ENCODE data around the gene C6orf132. TPM values are rescaled to one million over a fixed set of nuclear protein-coding genes. Genes with fewer than 3 reads are reported as not detected.
"Not testable (repeated sequence)": the region's sequence is repeated elsewhere in the genome, so short reads cannot be mapped to it uniquely, and the experiment has no call there.

C6orf132 gene
- total RNA-seq, 1 donor from 2014 or later: 4.0 TPM

DNA sequence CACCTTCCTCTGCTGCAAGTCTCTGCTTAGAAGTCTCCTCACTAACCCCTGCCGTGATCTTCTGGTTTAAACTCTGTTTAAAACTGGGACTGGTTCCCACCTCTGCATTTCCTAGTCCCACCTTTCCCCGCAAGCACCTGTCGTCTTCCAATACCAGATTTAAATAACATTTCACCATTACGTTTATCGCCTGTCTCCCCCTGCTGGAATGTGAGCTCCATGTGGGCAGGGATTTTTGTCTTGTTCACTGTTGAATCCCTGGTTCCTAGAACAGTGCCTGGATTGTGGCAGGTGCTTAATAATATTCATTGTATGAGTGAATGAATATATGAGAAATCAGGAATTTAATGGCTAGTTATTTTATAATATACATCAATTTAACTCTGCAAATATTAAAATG lies 33.4 kb upstream of the C6orf132 start:
- DNase-seq (ENCODE audit: extremely low spot score, unreplicated experiment): no peak
- Mint-ChIP-seq H3K4me3 (ENCODE audit: unreplicated experiment) (no peak overlapping the region), H3K27me3 (ENCODE audit: unreplicated experiment) (peaks cover 4% of the 10 kb centered on the region), H3K27ac (ENCODE audit: unreplicated experiment) (no peak overlapping the region), H3K36me3 (ENCODE audit: unreplicated experiment) (no peaks in the 10 kb centered on the region), H3K4me1 (ENCODE audit: unreplicated experiment) (no peaks in the 10 kb centered on the region), H3K9me3 (ENCODE audit: unreplicated experiment) (no peaks in the 10 kb centered on the region)
- TF ChIP-seq, protein P1, sequence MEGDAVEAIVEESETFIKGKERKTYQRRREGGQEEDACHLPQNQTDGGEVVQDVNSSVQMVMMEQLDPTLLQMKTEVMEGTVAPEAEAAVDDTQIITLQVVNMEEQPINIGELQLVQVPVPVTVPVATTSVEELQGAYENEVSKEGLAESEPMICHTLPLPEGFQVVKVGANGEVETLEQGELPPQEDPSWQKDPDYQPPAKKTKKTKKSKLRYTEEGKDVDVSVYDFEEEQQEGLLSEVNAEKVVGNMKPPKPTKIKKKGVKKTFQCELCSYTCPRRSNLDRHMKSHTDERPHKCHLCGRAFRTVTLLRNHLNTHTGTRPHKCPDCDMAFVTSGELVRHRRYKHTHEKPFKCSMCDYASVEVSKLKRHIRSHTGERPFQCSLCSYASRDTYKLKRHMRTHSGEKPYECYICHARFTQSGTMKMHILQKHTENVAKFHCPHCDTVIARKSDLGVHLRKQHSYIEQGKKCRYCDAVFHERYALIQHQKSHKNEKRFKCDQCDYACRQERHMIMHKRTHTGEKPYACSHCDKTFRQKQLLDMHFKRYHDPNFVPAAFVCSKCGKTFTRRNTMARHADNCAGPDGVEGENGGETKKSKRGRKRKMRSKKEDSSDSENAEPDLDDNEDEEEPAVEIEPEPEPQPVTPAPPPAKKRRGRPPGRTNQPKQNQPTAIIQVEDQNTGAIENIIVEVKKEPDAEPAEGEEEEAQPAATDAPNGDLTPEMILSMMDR (IDR thresholded peaks at IDR 0.05): peak; percentile 40

DNA sequence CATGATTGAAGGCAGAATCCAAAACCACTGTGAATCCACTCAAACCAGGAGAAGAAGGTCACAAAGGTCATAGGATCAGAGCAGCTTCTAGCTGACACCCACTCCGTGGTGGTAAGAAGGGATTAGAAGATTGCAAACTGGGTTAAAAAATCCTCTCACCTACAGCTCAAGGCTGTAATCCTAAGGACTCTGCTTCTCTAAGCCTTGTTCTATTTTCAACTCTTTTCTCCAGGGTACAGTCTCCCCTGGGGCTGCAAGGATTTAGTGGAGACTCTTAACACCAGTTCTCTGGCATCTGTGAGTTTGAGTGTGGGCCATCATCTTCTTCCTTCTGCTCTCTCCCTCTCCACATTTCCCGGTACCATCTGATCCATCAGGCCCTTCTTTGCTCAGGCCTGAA lies 30.7 kb upstream of the C6orf132 start, which contains the start of gene GUCA1A:
TSS of gene GUCA1A (plus strand) at position 264 of the 400 bp plus-strand sequence. CDS start 250 bp downstream, outside the sequence.
- peaks cover 3% of the 10 kb centered on the region for H3K27me3 Mint-ChIP-seq (ENCODE audit: unreplicated experiment)
- H3K4me3 Mint-ChIP-seq (ENCODE audit: unreplicated experiment): no peak within 1 kb of the TSS
- DNase-seq (ENCODE audit: extremely low spot score, unreplicated experiment): no peak
- no peaks in the 10 kb centered on the region for H3K9me3 Mint-ChIP-seq (ENCODE audit: unreplicated experiment)
- TF ChIP-seq, protein P1 (IDR thresholded peaks at IDR 0.05): no peak
- H3K27ac Mint-ChIP-seq (ENCODE audit: unreplicated experiment): no peak within 1 kb of the TSS
- H3K4me1 Mint-ChIP-seq (ENCODE audit: unreplicated experiment): no peaks in the 10 kb centered on the region
- H3K36me3 Mint-ChIP-seq (ENCODE audit: unreplicated experiment): no peaks in the 10 kb centered on the region

DNA sequence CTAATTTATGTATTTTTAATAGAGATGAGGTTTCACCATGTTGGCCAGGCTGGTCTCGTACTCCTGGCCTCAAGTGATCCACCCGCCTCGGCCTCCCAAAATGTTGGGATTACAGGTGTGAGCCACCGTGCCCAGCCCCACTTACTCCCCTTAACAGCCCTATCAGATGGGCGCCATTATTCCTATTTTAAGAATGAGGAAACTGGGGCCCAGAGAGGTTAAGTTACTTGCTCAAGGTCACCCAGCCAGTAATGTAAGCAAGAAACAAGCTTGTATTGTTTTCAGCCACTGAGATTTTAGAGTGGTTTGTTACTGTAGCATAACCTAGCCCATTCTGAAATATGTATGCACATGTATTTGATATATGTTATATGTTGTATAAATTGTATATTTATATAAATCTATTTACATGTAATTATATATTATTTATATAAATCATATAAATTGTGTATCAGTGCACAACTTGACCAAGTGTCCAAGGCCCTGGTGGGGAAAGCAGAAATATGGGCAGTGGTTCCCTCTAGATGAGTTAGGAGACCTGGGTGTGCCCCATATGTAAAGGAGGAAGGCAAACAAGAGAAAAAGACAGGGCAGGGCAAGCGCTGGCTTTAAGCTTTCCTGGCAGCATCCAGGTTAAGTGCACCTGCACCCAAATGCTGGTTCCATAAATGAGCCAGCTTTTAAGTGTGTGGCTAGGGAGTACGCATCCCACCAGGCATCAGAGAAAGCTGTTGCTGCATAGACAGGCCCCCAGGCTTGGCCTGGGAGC lies 29.6 kb upstream of the C6orf132 start:
- Mint-ChIP-seq H3K27ac (ENCODE audit: unreplicated experiment) (no peak overlapping the region), H3K4me1 (ENCODE audit: unreplicated experiment) (no peaks in the 10 kb centered on the region), H3K4me3 (ENCODE audit: unreplicated experiment) (no peak overlapping the region), H3K27me3 (ENCODE audit: unreplicated experiment) (peaks cover 3% of the 10 kb centered on the region), H3K36me3 (ENCODE audit: unreplicated experiment) (no peaks in the 10 kb centered on the region), H3K9me3 (ENCODE audit: unreplicated experiment) (no peaks in the 10 kb centered on the region)
- no peak for DNase-seq (ENCODE audit: extremely low spot score, unreplicated experiment)
- TF ChIP-seq, protein P1 (IDR thresholded peaks at IDR 0.05): no peak

DNA sequence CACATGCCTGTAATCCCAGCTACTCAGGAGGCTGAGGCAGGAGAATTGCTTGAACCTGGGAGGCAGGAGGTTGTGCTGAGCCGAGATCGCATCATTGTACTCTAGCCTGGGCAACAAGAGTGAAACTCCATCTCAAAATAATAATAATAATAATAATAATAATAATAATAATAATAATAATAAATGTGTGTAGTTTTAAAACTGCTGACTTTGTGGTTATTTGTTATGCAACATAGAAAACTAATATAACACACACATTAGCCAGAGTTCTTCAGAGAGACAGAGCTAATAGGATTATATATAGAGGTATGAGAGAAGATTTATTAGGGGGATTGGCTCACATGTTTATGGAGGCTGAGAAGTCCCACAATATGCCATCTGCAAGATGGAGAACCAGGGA lies 27.4 kb upstream of the C6orf132 start:
- H3K4me3 Mint-ChIP-seq (ENCODE audit: unreplicated experiment); H3K9me3 Mint-ChIP-seq (ENCODE audit: unreplicated experiment); DNase-seq (ENCODE audit: extremely low spot score, unreplicated experiment); H3K4me1 Mint-ChIP-seq (ENCODE audit: unreplicated experiment); H3K27me3 Mint-ChIP-seq (ENCODE audit: unreplicated experiment); H3K36me3 Mint-ChIP-seq (ENCODE audit: unreplicated experiment); H3K27ac Mint-ChIP-seq (ENCODE audit: unreplicated experiment): not testable (repeated sequence)

DNA sequence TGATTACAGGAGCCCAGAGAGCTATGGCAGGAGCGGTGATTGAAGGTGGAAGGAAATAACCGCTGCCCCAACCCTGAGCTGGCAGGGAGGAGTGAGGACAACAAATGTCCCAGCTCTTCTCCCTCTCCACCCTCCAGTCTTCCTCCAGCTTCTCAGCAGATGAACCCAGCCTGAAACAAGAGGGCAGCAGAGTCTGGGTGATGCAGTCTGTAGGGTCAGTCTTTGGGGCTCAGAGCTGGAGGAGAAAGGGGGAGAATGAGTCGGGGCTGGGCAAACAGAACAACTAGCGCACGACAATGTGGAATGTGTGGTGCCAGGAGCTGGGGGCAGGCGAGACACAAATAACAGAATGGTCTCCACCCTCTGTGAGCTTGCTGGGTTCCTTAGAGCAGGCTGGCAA lies 26.2 kb upstream of the C6orf132 start:
- Mint-ChIP-seq H3K4me3 (ENCODE audit: unreplicated experiment) (no peak overlapping the region), H3K27ac (ENCODE audit: unreplicated experiment) (no peak overlapping the region), H3K27me3 (ENCODE audit: unreplicated experiment) (peaks cover 3% of the 10 kb centered on the region), H3K4me1 (ENCODE audit: unreplicated experiment) (peaks cover 10% of the 10 kb centered on the region), H3K36me3 (ENCODE audit: unreplicated experiment) (no peaks in the 10 kb centered on the region), H3K9me3 (ENCODE audit: unreplicated experiment) (no peaks in the 10 kb centered on the region)
- DNase-seq (ENCODE audit: extremely low spot score, unreplicated experiment): no peak
- TF ChIP-seq, protein P1 (IDR thresholded peaks at IDR 0.05): no peak

All from osteocyte (in vitro differentiated cells).